ENCODE results near the gene GALNT10. TPM values are rescaled to one million over a fixed set of nuclear protein-coding genes. Genes with fewer than 3 reads are reported as not detected.

Gene GALNT10
- total RNA-seq, 1 experiment from 2014 or later, result 22.9 TPM

DNA sequence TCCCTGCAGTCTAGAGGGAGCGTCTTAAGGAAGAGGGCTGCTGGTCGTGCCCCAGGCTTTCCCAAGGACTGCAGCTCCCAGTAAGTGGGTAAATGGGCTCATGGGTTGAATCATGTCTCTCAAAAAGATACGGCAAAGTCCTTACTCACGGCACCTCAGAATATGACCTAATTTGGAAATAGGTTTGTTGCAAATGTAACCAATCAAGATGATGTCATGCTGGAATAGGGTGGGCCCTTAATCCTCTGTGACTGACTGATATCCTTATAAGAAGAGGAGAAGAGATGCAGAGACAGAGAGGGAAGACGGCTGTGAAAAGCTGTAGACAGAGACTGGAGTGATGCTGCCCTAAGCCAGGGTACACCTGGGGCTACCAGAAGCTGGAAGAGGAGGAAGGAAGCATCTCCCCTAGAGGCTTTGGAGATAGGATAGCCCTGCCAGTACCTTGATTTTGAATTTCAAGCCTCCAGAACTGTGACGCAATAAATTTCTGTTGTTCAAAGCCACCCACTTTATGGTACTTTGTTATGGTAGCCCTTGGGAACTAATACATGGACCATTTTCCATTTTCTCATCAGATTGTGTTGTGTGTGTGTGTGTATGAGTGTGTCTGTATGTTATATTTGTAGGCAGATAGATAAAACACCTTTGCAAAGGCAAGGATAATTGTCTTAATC lies 15.0 kb downstream of the GALNT10 start:
- ChIA-PET CTCF (interaction anchor here (1.2 to 2.5 kb wide), 3 partner anchors 16 to 133 kb away, joined by 3 to 10 read pairs (median 4); partner anchors contain the start of gene GALNT10), POLR2A (no interaction called here)
- Mint-ChIP-seq H3K9me3 (no peaks in the 10 kb centered on the region), H3K27me3 (ENCODE audit: low read depth) (no peaks in the 10 kb centered on the region), H3K4me1 (peaks cover 68% of the 10 kb centered on the region), H3K36me3 (no peaks in the 10 kb centered on the region), H3K27ac (no peak overlapping the region), H3K4me3 (no peak overlapping the region)
- ATAC-seq, result no peak
- TF ChIP-seq CREB1 (CRISPR knock-in tag; IDR thresholded peaks at IDR 0.05) (no peak), ZNF219 (CRISPR knock-in tag; IDR thresholded peaks at IDR 0.05; ENCODE audit: borderline replicate concordance) (no peak), ZNF671 (CRISPR knock-in tag; IDR thresholded peaks at IDR 0.05) (no peak), ETV6 (CRISPR knock-in tag; IDR thresholded peaks at IDR 0.05) (no peak), FOXJ3 (CRISPR knock-in tag; IDR thresholded peaks at IDR 0.05; ENCODE audit: borderline replicate concordance) (no peak), CBFB (CRISPR knock-in tag; IDR thresholded peaks at IDR 0.05; ENCODE audit: low read depth) (no peak), TP53 (CRISPR knock-in tag; IDR thresholded peaks at IDR 0.05) (no peak), USF2 (CRISPR knock-in tag; IDR thresholded peaks at IDR 0.05) (no peak), ATF3 (CRISPR knock-in tag; conservative IDR thresholded peaks at IDR 0.05) (no peak), IRF2 (CRISPR knock-in tag; IDR thresholded peaks at IDR 0.05; ENCODE audit: borderline replicate concordance, low read depth) (no peak)
- TF ChIP-seq, protein P1, sequence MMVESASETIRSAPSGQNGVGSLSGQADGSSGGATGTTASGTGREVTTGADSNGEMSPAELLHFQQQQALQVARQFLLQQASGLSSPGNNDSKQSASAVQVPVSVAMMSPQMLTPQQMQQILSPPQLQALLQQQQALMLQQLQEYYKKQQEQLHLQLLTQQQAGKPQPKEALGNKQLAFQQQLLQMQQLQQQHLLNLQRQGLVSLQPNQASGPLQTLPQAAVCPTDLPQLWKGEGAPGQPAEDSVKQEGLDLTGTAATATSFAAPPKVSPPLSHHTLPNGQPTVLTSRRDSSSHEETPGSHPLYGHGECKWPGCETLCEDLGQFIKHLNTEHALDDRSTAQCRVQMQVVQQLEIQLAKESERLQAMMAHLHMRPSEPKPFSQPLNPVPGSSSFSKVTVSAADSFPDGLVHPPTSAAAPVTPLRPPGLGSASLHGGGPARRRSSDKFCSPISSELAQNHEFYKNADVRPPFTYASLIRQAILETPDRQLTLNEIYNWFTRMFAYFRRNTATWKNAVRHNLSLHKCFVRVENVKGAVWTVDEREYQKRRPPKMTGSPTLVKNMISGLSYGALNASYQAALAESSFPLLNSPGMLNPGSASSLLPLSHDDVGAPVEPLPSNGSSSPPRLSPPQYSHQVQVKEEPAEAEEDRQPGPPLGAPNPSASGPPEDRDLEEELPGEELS (CRISPR knock-in tag; IDR thresholded peaks at IDR 0.05), result no peak
- no peak for DNase-seq (ENCODE audit: low spot score)

DNA sequence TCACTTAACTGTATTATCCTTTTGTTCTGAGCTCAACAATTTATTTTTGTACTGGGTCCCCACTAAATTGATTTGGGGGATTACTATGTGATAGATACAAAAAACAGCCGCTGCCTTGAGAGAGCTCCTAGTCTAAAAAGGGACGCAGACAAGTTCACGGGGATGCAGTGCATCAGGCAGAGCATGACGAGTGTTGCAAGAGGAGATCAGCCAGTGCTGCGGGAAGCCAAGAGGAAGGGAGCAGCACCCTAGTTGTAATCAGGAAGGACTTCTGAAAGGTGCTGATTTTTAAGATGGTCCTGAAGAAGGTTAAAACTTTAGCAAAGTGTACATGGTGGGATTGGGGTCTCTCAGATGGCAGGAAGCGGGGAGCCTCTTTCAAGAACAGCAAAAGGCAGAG lies 15.8 kb downstream of the GALNT10 start:
- DNase-seq (ENCODE audit: low spot score), result no peak
- Mint-ChIP-seq H3K27ac (no peak overlapping the region), H3K4me3 (no peak overlapping the region), H3K9me3 (no peaks in the 10 kb centered on the region), H3K4me1 (peaks cover 73% of the 10 kb centered on the region), H3K27me3 (ENCODE audit: low read depth) (no peaks in the 10 kb centered on the region), H3K36me3 (no peaks in the 10 kb centered on the region)
- POLR2A ChIA-PET, result no interaction called here
- CTCF ChIA-PET, result interaction anchor here (1.6 kb wide), 1 partner anchor 49 kb away, joined by 4 read pairs; no protein-coding TSS in a partner anchor
- no peak for ATAC-seq
- TF ChIP-seq CTCF (IDR thresholded peaks at IDR 0.05) (no peak), IRF1 (CRISPR knock-in tag; IDR thresholded peaks at IDR 0.05) (no peak), SMAD3 (CRISPR knock-in tag; IDR thresholded peaks at IDR 0.05; ENCODE audit: borderline replicate concordance) (no peak), ELF4 (CRISPR knock-in tag; IDR thresholded peaks at IDR 0.05; ENCODE audit: low read depth) (no peak), RORB (CRISPR knock-in tag; IDR thresholded peaks at IDR 0.05) (no peak), JAZF1 (CRISPR knock-in tag; IDR thresholded peaks at IDR 0.05) (no peak), USF1 (CRISPR knock-in tag; IDR thresholded peaks at IDR 0.05) (no peak), NR1H2 (CRISPR knock-in tag; IDR thresholded peaks at IDR 0.05) (no peak), NFE2L1 (CRISPR knock-in tag; IDR thresholded peaks at IDR 0.05) (no peak)
- TF ChIP-seq, protein P2, sequence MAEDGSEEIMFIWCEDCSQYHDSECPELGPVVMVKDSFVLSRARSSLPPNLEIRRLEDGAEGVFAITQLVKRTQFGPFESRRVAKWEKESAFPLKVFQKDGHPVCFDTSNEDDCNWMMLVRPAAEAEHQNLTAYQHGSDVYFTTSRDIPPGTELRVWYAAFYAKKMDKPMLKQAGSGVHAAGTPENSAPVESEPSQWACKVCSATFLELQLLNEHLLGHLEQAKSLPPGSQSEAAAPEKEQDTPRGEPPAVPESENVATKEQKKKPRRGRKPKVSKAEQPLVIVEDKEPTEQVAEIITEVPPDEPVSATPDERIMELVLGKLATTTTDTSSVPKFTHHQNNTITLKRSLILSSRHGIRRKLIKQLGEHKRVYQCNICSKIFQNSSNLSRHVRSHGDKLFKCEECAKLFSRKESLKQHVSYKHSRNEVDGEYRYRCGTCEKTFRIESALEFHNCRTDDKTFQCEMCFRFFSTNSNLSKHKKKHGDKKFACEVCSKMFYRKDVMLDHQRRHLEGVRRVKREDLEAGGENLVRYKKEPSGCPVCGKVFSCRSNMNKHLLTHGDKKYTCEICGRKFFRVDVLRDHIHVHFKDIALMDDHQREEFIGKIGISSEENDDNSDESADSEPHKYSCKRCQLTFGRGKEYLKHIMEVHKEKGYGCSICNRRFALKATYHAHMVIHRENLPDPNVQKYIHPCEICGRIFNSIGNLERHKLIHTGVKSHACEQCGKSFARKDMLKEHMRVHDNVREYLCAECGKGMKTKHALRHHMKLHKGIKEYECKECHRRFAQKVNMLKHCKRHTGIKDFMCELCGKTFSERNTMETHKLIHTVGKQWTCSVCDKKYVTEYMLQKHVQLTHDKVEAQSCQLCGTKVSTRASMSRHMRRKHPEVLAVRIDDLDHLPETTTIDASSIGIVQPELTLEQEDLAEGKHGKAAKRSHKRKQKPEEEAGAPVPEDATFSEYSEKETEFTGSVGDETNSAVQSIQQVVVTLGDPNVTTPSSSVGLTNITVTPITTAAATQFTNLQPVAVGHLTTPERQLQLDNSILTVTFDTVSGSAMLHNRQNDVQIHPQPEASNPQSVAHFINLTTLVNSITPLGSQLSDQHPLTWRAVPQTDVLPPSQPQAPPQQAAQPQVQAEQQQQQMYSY (CRISPR knock-in tag; IDR thresholded peaks at IDR 0.05), result no peak
- TF ChIP-seq, protein P1 (CRISPR knock-in tag; IDR thresholded peaks at IDR 0.05), result no peak
- TF ChIP-seq, protein P3, sequence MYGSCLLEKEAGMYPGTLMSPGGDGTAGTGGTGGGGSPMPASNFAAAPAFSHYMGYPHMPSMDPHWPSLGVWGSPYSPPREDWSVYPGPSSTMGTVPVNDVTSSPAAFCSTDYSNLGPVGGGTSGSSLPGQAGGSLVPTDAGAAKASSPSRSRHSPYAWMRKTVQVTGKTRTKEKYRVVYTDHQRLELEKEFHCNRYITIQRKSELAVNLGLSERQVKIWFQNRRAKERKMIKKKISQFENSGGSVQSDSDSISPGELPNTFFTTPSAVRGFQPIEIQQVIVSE (CRISPR knock-in tag; IDR thresholded peaks at IDR 0.05; ENCODE audit: borderline replicate concordance), result no peak

Data from WTC11 (cell line).